ENCODE data around the gene SHB.

- TF ChIP-seq CTCF (IDR thresholded peaks at IDR 0.05; ENCODE audit: low read length): no peak
- no peak for TF ChIP-seq EZH2 (IDR thresholded peaks at IDR 0.05; ENCODE audit: borderline replicate concordance, low read length)
Measured at GRCh38 chr9:37996819-37997217, 72.2 kb downstream of the SHB start.

Measured in OCI-LY1 (cell line).